Subcutaneous abdominal adipose tissue (tissue), 5 donors: ENCODE measurements around the gene MDC1.

Experiments
- H3K27ac ChIP-seq: one replicate; pipeline ENCODE4 v1.7.0; 2013; ENCODE audit warnings: low read depth, mild to moderate bottlenecking, inconsistent platforms, low read length, moderate library complexity
- H3K27me3 ChIP-seq, 5 donors: one replicate each; pipeline ENCODE4 v1.7.0; 2013; ENCODE audit warnings: low read length in 5 of 5, inconsistent platforms in 1 of 5; ENCODE audit not compliant: control insufficient read depth in 5 of 5, insufficient read depth in 4 of 5
- H3K36me3 ChIP-seq, 5 donors: one replicate each; pipeline ENCODE4 v1.7.0; 2013; ENCODE audit warnings: low read length in 5 of 5; ENCODE audit not compliant: control insufficient read depth in 5 of 5, insufficient read depth in 5 of 5
- H3K4me1 ChIP-seq, 5 donors: one replicate each; pipeline ENCODE4 v1.7.0; 2013; ENCODE audit warnings: low read length in 5 of 5, mild to moderate bottlenecking in 3 of 5, moderate library complexity in 1 of 5; ENCODE audit not compliant: control insufficient read depth in 5 of 5, insufficient read depth in 5 of 5
- H3K4me3 ChIP-seq, 5 donors: one replicate each; pipeline ENCODE4 v1.7.0; 2013; ENCODE audit warnings: low read length in 5 of 5, low read depth in 1 of 5
- H3K9ac ChIP-seq, 5 donors: one replicate each; pipeline ENCODE4 v1.7.0; 2013; ENCODE audit warnings: low read length in 5 of 5, mild to moderate bottlenecking in 4 of 5, moderate library complexity in 3 of 5
- H3K9me3 ChIP-seq, 5 donors: one replicate each; pipeline ENCODE4 v1.7.0; 2013; ENCODE audit warnings: low read length in 5 of 5; ENCODE audit not compliant: control insufficient read depth in 5 of 5
- donor health status: healthy.
- donor health status: healthy.
- donor health status: healthy.
- donor health status: healthy.
- donor health status: healthy.

The MDC1 gene

GRCh38 chr6:30696432-30696831 lies 20.6 kb downstream of the MDC1 start:
- no peaks in the 10 kb centered on the region for H3K27me3 ChIP-seq
- H3K4me1 ChIP-seq, result peaks cover 0 to 13% (median 5%) of the 10 kb centered on the region in 5 donors
- H3K9ac ChIP-seq, result no peak overlapping the region
- H3K27ac ChIP-seq, result no peak overlapping the region
- H3K4me3 ChIP-seq, result no peak overlapping the region
- peaks cover 0 to 6% (median 3%) of the 10 kb centered on the region in 5 donors for H3K36me3 ChIP-seq
- no peaks in the 10 kb centered on the region for H3K9me3 ChIP-seq

GRCh38 chr6:30691208-30691847 lies 25.8 kb downstream of the MDC1 start:
- peaks cover 8 to 48% (median 42%) of the 10 kb centered on the region in 5 donors for H3K4me1 ChIP-seq
- peak overlapping the region; percentile 100 for H3K27ac ChIP-seq
- H3K4me3 ChIP-seq, result peak overlapping the region in 4 of 5 donors; percentile 52 to 86 (median 72)
- no peaks in the 10 kb centered on the region for H3K36me3 ChIP-seq
- peaks cover 0 to 4% (median 0%) of the 10 kb centered on the region in 5 donors for H3K27me3 ChIP-seq
- H3K9me3 ChIP-seq, result no peaks in the 10 kb centered on the region
- H3K9ac ChIP-seq, result peak overlapping the region in 1 of 5 donors; percentile 32

GRCh38 chr6:30690403-30691207 lies 26.5 kb downstream of the MDC1 start, which contains the start of gene NRM:
TSS of gene NRM (minus strand) at chr6:30690984. CDS start at chr6:30690974, 10 bp downstream.
- Histone ChIP-seq H3K27me3 (peaks cover 0 to 4% (median 0%) of the 10 kb centered on the region in 5 donors), H3K4me1 (peaks cover 8 to 55% (median 50%) of the 10 kb centered on the region in 5 donors), H3K36me3 (no peaks in the 10 kb centered on the region), H3K27ac (peak within 1 kb of the TSS; percentile 100), H3K9me3 (no peaks in the 10 kb centered on the region), H3K4me3 (peak within 1 kb of the TSS; percentile 52 to 97 (median 80)), H3K9ac (peak within 1 kb of the TSS; percentile 40 to 82 (median 61))

GRCh38 chr6:30689985-30690384 lies 27.1 kb downstream of the MDC1 start:
- Histone ChIP-seq H3K27ac (peak overlapping the region; percentile 100), H3K27me3 (peaks cover 0 to 4% (median 0%) of the 10 kb centered on the region in 5 donors), H3K9me3 (no peaks in the 10 kb centered on the region), H3K9ac (peak overlapping the region in 3 of 5 donors; percentile 40 to 82 (median 68)), H3K4me1 (peaks cover 10 to 56% (median 52%) of the 10 kb centered on the region in 5 donors), H3K36me3 (no peaks in the 10 kb centered on the region), H3K4me3 (peak overlapping the region; percentile 52 to 97 (median 80))

- H3K9me3 ChIP-seq, result no peaks in the 10 kb centered on the region
- H3K27me3 ChIP-seq, result peaks cover 0 to 4% (median 0%) of the 10 kb centered on the region in 5 donors
- H3K36me3 ChIP-seq, result no peaks in the 10 kb centered on the region
- peak overlapping the region in 3 of 5 donors; percentile 68 to 96 (median 94) for H3K9ac ChIP-seq
- H3K27ac ChIP-seq, result peak overlapping the region; percentile 100
- peak overlapping the region in 3 of 5 donors; percentile 75 to 94 (median 80) for H3K4me3 ChIP-seq
- H3K4me1 ChIP-seq, result peaks cover 10 to 62% (median 57%) of the 10 kb centered on the region in 5 donors
Observed at GRCh38 chr6:30689022-30689865, 27.8 kb downstream of the MDC1 start.

GRCh38 chr6:30688569-30688968 lies 28.5 kb downstream of the MDC1 start:
- Histone ChIP-seq H3K27me3 (peaks cover 0 to 4% (median 0%) of the 10 kb centered on the region in 5 donors), H3K36me3 (no peaks in the 10 kb centered on the region), H3K4me3 (peak overlapping the region in 3 of 5 donors; percentile 75 to 94 (median 85)), H3K27ac (peak overlapping the region; percentile 100), H3K9ac (peak overlapping the region in 2 of 5 donors; percentile 94 to 96), H3K4me1 (peaks cover 12 to 69% (median 63%) of the 10 kb centered on the region in 5 donors), H3K9me3 (no peaks in the 10 kb centered on the region)

- H3K27ac ChIP-seq, result peak overlapping the region; percentile 100
- peak overlapping the region; percentile 73 to 97 (median 94) for H3K9ac ChIP-seq
- H3K9me3 ChIP-seq, result no peaks in the 10 kb centered on the region
- H3K27me3 ChIP-seq, result peaks cover 0 to 9% (median 0%) of the 10 kb centered on the region in 5 donors
- H3K4me1 ChIP-seq, result peaks cover 18 to 76% (median 70%) of the 10 kb centered on the region in 5 donors
- peak overlapping the region; percentile 71 to 94 (median 77) for H3K4me3 ChIP-seq
- H3K36me3 ChIP-seq, result peaks cover 0 to 3% (median 0%) of the 10 kb centered on the region in 5 donors
Observed at GRCh38 chr6:30687659-30688431, 29.2 kb downstream of the MDC1 start.

- Histone ChIP-seq H3K9me3 (no peaks in the 10 kb centered on the region), H3K27ac (peak overlapping the region; percentile 100), H3K4me3 (peak overlapping the region; percentile 42 to 94 (median 77)), H3K9ac (peak overlapping the region; percentile 73 to 97 (median 94)), H3K27me3 (peaks cover 0 to 9% (median 0%) of the 10 kb centered on the region in 5 donors), H3K36me3 (peaks cover 0 to 3% (median 0%) of the 10 kb centered on the region in 5 donors), H3K4me1 (peaks cover 23 to 84% (median 78%) of the 10 kb centered on the region in 5 donors)
Observed at GRCh38 chr6:30686908-30687658, 30.0 kb downstream of the MDC1 start.
